ENCODE data around the gene OR2G2.

The OR2G2 gene, protein sequence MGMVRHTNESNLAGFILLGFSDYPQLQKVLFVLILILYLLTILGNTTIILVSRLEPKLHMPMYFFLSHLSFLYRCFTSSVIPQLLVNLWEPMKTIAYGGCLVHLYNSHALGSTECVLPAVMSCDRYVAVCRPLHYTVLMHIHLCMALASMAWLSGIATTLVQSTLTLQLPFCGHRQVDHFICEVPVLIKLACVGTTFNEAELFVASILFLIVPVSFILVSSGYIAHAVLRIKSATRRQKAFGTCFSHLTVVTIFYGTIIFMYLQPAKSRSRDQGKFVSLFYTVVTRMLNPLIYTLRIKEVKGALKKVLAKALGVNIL

DNA sequence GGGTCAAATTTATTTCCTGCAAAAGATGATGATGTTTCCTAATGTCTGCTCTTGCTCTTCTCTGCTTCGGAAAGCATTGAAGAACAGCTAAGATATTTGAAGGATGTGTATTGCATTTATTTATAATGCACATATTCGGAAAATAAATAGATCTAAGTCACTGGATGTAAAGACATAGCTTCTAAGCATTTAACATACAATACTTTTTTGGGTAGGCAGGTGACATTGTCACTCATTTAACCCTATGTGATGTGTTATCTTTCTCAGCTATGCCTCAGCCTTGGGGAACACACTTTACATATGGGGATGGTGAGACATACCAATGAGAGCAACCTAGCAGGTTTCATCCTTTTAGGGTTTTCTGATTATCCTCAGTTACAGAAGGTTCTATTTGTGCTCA, at the start of gene OR2G2:
Gene OR2G2 (plus strand): TSS at position 301 of the 400 bp plus-strand sequence. CDS start 0 bp downstream, at position 301.
- TF ChIP-seq, protein P1, sequence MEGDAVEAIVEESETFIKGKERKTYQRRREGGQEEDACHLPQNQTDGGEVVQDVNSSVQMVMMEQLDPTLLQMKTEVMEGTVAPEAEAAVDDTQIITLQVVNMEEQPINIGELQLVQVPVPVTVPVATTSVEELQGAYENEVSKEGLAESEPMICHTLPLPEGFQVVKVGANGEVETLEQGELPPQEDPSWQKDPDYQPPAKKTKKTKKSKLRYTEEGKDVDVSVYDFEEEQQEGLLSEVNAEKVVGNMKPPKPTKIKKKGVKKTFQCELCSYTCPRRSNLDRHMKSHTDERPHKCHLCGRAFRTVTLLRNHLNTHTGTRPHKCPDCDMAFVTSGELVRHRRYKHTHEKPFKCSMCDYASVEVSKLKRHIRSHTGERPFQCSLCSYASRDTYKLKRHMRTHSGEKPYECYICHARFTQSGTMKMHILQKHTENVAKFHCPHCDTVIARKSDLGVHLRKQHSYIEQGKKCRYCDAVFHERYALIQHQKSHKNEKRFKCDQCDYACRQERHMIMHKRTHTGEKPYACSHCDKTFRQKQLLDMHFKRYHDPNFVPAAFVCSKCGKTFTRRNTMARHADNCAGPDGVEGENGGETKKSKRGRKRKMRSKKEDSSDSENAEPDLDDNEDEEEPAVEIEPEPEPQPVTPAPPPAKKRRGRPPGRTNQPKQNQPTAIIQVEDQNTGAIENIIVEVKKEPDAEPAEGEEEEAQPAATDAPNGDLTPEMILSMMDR (IDR thresholded peaks at IDR 0.05; ENCODE audit: insufficient read depth, low read depth, low read length, missing control alignments), result no peak

DNA sequence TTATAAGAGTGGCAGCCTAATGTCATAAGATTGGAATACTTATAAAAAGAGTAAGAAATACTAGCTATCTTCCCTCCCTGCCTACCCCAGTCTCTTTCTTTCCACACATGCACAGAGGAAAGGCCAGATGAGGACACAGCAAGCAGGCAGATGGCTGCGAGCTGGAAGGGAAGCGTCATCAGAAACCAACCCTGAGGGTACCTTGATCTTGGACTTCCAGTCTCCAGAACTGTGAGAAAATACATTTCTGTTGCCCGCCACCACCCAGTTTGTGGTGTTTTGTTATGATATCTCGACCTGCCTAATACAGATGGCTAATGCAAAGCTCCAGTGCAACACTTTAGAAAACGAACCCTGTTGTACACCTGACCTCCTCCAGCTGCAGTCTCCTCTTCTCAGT, 49.6 kb upstream of the OR2G2 start:
- no peak for DNase-seq (ENCODE audit: low read depth)
- H3K4me3 ChIP-seq (ENCODE audit: low read length), result no peak overlapping the region
- TF ChIP-seq, protein P1 (IDR thresholded peaks at IDR 0.05; ENCODE audit: insufficient read depth, low read depth, low read length, missing control alignments), result no peak

More for the DNA sequence above, at the start of gene OR2G2:
- H3K4me3 ChIP-seq (ENCODE audit: low read length), result no peak within 1 kb of the TSS
- no peak for DNase-seq (ENCODE audit: low read depth)

DNA sequence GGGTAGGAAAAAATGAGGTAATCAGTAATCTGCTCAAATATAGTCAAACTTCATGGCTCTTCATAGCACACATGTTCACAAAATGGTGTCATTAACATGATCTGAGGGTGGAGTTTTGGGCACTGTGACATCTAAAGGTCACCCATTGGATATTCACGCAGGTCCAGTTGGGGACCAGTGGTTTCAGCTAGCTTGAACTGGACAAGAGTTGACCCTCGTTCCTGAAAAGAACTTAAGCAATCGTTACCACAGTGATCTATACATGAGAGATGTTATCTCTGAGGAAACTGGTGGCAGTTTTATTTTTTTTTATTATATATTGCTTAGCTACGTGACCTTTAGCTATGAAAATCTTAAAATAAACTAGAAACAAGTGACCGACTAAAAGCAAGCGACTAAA, 48.9 kb upstream of the OR2G2 start:
- DNase-seq (ENCODE audit: low read depth), result no peak
- H3K4me3 ChIP-seq (ENCODE audit: low read length), result no peak overlapping the region
- TF ChIP-seq, protein P1 (IDR thresholded peaks at IDR 0.05; ENCODE audit: insufficient read depth, low read depth, low read length, missing control alignments), result no peak

DNA sequence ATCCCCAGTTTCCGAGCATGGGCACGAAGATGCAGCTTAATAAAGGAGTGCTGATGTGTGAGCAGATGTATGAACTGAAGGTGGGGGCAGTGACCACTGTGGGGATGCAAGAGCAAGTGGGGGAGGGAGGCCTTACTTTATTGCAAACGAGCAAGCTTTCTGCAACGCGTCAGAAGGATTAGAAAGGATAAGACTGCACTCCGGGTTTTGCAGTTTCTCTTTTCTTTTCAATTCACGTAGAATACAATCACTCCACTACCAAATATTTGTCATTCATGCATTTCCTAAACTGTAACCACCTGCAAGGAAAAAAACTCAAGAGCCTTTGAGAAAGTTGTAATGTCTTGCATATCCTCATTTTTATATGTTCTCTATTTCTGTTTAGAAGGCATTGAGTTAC, 47.6 kb upstream of the OR2G2 start:
- no peak for DNase-seq (ENCODE audit: low read depth)
- TF ChIP-seq, protein P1 (IDR thresholded peaks at IDR 0.05; ENCODE audit: insufficient read depth, low read depth, low read length, missing control alignments), result no peak

DNA sequence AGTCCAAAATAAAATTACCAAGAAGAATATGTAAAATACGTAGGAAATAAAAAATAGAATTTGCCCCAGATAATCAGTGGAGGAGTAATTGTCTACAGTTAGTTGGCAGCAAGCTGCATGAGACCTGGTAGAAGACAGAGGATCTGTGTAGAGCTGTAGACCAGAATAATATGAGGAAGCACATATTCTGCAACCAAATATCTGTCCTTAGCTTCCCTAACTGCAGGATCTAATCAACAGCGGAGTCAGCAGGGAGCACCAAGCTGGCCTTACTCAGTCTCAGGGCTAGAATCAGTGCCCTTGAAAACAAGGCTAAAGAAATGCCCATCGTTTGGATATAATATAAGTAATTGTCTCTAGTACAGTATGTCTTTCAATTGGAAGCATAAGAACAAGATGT, 45.3 kb upstream of the OR2G2 start:
- TF ChIP-seq, protein P1 (IDR thresholded peaks at IDR 0.05; ENCODE audit: insufficient read depth, low read depth, low read length, missing control alignments), result no peak
- no peak overlapping the region for H3K4me3 ChIP-seq (ENCODE audit: low read length)
- DNase-seq (ENCODE audit: low read depth), result no peak

More for the DNA sequence above, 47.6 kb upstream of the OR2G2 start:
- H3K4me3 ChIP-seq (ENCODE audit: low read length), result no peak overlapping the region

DNA sequence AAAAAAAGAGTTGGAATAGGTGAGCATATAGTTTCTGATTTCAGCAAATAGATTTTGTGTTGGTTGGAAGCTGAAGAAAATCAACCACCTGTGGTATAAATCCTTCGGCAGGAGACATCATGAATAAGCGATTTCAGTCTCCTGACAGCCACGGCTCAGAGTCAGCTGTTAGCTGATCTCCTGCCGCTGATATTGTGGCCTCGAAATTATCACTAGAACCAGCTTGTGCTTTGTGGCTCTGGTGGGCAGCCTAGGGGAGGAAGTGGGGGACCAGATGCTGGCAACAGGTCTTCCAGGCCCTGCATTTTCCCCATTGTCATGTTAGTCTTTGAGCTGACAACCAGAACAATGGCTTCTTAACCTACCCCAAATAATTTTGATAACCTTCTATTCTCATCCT, 40.1 kb upstream of the OR2G2 start:
- TF ChIP-seq, protein P1 (IDR thresholded peaks at IDR 0.05; ENCODE audit: insufficient read depth, low read depth, low read length, missing control alignments), result no peak
- no peak for DNase-seq (ENCODE audit: low read depth)

DNA sequence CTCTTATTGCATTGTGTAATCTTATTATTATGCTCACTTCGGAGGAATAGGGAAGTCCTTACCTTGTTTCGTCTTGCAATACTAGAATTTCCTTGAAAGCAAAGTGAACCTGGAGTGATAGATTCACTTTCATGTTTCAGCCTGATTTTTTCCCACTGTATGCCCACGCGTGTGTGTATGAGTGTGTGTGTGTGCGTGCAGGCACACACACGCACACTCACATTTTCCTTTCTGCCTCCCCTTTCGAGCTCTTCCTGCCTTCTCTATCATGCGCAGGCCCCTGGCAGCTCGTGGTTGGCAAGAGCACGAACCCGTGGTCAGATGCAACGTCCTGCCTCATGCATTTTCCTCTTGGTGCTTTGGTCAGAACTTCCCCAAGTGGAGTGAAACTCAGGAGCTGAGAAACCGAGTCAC, 39.4 kb upstream of the OR2G2 start, which contains the start of gene GCSAML:
Gene GCSAML (plus strand): TSS at position 366 of the 414 bp plus-strand sequence. CDS start 58 bp downstream, outside the sequence.
- no peak for DNase-seq (ENCODE audit: low read depth)
- TF ChIP-seq, protein P1 (IDR thresholded peaks at IDR 0.05; ENCODE audit: insufficient read depth, low read depth, low read length, missing control alignments), result no peak
- no peak within 1 kb of the TSS for H3K4me3 ChIP-seq (ENCODE audit: low read length)

More for the DNA sequence above, 40.1 kb upstream of the OR2G2 start:
- H3K4me3 ChIP-seq (ENCODE audit: low read length), result no peak overlapping the region

Data from epithelial cell of esophagus (primary cell).